ENCODE measurements around the gene MED13.

- TF ChIP-seq POLR2AphosphoS5 (IDR thresholded peaks at IDR 0.05; ENCODE audit: low read depth, low read length) (no peak), SIN3A (IDR thresholded peaks at IDR 0.05; ENCODE audit: borderline replicate concordance, insufficient read depth, low read length) (no peak), FOXP2 (optimal IDR thresholded peaks at IDR 0.05; ENCODE audit: borderline replicate concordance, extremely low read depth, extremely low read length, insufficient read depth) (no peak), TAF1 (IDR thresholded peaks at IDR 0.05; ENCODE audit: borderline replicate concordance, insufficient read depth, low read length) (no peak)
Observed at GRCh38 chr17:62085511-62086408, 20.7 kb upstream of the MED13 start.

Data from PFSK-1 (cell line).